GM19240 (cell line): Measurements from ENCODE around the gene TRAF3IP1.
A peak's percentile ranks its signal among the peaks of the same experiment; 100 is the strongest.
"Not testable (repeated sequence)": the region's sequence is repeated elsewhere in the genome, so short reads cannot be mapped to it uniquely, and the experiment has no call there.

ENCODE experiments used
- DNase-seq: peaks from one replicate; pipeline ENCODE4 v3.0.0; 2011; ENCODE audit warnings: low spot score; ENCODE audit not compliant: insufficient read length

TRAF3IP1 gene, protein sequence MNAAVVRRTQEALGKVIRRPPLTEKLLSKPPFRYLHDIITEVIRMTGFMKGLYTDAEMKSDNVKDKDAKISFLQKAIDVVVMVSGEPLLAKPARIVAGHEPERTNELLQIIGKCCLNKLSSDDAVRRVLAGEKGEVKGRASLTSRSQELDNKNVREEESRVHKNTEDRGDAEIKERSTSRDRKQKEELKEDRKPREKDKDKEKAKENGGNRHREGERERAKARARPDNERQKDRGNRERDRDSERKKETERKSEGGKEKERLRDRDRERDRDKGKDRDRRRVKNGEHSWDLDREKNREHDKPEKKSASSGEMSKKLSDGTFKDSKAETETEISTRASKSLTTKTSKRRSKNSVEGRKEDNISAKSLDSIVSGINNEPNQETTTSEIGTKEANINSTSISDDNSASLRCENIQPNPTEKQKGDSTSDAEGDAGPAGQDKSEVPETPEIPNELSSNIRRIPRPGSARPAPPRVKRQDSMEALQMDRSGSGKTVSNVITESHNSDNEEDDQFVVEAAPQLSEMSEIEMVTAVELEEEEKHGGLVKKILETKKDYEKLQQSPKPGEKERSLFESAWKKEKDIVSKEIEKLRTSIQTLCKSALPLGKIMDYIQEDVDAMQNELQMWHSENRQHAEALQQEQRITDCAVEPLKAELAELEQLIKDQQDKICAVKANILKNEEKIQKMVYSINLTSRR

GRCh38 chr2:238320246-238320647 lies at the start of gene TRAF3IP1:
TSS of gene TRAF3IP1 (plus strand) at chr2:238320518. CDS start at chr2:238320663, 145 bp downstream.
- DNase-seq: peak; percentile 96

DNA sequence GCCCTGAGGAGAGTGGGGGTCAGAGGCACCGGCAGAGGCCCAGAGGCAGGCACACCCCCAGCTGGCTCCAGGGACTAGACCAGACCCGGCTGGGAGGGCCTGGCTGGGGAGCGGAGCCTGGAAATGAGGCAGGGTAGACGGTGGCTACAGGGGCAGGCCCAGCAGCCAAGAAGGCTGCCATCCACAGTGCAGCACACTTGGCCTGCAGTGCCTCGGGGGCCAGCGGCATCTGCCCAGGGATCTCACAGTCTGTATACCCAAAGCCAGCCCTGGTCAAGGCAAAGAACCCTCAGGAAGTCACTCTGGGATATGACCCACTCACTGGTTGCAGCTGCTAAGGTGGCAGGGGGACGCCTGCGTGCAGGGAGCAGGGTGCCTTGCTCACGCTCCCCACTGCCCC lies 49.7 kb upstream of the TRAF3IP1 start:
- DNase-seq: no peak

DNA sequence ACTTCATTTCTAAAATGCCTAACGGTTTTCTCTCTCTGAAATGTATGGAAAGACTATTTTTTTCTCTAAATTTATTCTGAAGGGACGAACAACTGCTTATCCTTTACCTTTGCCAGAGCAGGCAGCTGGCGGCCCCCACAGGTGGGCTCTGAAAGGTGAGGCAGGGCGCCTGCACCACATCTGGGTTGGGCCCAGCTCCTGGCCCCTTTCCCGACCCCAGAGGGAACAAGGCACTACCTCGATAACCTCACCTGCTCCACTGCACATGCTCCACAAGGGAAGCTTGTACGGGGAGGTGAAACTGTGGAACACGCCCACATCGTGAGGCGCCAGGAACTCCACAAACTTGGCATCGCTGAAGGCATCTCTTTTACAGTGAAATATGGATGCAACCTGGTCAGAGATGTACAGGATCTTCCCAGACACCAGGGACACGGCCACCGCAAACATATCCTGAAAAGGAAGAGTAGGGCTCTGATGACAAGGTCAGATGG lies 49.2 kb upstream of the TRAF3IP1 start:
- no peak for DNase-seq

DNA sequence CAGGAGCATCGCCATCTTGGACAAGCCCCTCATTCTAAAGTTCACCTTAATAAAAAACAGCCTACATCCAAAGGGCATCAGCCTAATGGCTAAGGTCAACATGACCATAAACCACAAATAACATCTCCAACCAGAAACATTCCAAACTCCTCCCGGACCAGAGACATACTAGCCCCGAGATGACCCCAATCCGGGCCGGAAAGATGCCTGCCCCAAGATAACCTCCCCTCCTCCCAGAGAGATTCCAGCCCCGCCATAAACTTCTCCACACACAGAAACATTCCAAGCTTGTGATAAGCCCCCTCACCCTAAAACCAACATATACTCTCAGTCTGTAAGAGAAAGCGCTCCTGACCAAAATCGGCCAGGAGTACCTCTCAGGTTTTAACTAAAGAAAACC lies 48.6 kb upstream of the TRAF3IP1 start:
- not testable (repeated sequence) for DNase-seq

- no peak for DNase-seq
Observed at GRCh38 chr2:238272156-238272555, 48.2 kb upstream of the TRAF3IP1 start.

DNA sequence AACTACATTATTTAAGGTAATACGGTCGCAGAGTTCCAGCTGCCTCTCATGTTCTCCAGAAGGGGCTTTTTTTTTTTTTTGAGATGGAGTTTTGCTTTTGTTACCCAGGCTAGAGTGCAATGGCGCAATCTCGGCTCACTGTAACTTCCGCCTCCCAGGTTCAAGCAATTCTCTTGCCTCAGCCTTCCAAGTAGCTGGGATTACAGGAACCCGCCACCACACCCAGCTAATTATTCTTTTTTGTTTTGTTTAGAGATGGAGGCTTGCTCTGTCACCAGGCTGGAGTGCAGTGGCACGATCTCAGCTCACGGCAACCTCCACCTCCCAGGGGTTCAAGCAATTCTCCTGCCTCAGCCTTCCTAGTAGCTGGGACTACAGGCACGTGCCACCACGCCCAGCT lies 46.9 kb upstream of the TRAF3IP1 start:
- not testable (repeated sequence) for DNase-seq

DNA sequence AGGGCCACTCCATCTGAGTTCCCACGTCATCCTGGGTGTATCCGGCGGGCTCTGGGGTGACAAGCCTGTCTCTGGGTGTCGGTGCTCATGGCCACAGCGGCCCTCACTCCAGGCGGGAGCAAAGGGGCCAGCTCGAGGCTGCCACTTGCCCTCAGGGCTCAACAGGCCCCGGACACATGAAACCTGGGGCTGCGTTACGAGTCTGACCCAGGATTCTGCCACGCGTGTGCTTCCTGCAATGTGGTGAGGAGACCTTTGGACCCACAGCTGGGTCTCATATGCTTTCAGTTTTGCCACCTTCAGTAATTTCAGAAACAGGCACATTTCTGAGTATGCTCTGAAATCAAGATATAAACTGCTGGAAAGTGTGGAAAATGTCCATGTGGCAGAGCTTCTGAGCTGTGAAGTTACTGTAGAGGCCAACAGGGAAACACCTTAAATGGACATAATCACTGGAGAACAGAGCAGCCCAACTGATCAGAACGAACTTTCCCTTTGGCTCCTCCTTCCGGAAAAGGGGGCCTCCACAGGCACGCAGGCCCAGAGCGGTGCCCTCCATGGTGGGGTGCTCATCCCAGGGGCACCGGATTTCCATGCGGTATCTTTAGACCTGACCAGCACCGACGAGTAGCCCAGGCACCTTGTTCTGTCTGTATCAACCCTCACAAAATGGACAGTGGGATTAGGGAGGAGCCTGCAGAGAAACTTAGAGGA lies 46.0 kb upstream of the TRAF3IP1 start:
- DNase-seq: no peak

DNA sequence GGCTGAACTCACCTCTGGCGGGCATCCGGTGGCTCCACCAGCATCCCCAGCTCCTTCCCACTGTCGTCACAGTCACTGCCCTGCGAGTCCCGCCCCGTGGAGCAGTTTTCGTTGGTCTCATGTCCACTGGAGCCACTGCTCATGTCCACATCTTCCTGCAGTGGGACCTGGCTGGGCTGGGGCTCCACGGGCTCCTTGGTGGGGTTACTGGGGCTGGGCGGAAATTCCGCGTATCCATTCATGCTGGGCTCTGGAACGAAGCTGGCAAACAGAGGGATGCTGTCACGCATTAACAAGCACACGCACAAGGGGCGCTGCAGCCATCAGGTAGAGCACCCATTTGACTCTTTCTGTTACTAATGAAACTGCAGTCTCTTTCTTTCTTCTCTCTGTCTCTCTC lies 42.6 kb upstream of the TRAF3IP1 start:
- no peak for DNase-seq

- no peak for DNase-seq
Observed at GRCh38 chr2:238278626-238279323, 41.5 kb upstream of the TRAF3IP1 start.

- DNase-seq: no peak
Observed at GRCh38 chr2:238279324-238279682, 41.0 kb upstream of the TRAF3IP1 start.

GRCh38 chr2:238280083-238280825 lies 40.1 kb upstream of the TRAF3IP1 start:
- no peak for DNase-seq

- DNase-seq: no peak
Observed at GRCh38 chr2:238281826-238282480, 38.4 kb upstream of the TRAF3IP1 start.

- DNase-seq: no peak
Observed at GRCh38 chr2:238282861-238283738, 37.2 kb upstream of the TRAF3IP1 start.

DNA sequence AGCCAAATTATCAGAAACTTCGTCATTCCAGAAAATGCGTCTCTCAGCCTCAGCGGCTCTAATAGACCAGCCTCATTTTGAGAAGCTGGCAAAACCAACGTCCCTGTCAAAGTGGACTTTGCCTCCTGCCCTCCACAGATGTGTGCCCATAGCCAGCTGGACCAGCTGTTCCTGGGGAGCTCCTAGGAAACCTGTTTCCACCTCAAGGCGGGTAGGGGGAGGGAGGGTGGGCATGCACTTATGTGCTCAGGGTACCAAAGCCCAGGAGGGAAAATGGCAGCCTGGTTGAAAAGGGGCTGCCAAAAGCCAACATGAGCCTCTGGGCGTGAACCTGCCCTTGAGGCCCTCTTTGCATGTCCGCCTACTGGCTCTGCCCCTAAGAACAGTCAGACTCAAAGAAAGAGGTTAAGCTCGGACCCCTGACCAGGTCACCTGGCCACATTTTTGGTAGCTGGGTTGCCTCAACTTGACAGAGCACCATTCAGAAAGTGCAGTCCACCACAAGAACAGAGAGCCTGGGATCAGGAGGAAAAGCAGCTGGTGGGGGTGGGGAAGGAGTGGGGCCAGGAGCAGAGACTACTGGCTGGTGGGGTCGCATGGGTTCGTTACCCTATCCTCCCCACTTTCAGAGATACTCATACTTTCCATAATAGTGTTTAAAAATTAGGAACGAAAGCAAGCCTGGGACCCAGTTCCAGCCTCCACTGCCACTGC lies 35.4 kb upstream of the TRAF3IP1 start:
- no peak for DNase-seq

DNA sequence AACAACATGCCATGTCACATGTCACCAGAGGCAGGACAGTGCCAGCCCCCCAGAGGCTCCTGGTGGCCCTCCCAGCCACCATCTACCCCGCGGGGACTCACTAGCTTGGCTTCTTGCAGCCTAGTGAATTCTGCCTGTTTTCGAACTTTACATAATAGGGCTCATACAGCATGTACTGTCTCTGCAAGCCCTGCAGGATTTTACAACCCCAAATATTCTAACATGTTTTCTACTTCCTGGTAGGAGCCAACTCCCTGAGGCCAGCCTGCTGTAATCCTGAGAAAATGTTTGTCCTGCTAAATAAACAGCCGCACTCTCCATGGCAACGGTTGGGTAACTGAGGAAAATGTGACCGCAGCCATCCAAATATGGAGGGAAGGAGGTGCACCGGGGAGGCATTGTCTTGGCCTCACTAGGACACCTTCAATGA lies 34.6 kb upstream of the TRAF3IP1 start:
- no peak for DNase-seq

DNA sequence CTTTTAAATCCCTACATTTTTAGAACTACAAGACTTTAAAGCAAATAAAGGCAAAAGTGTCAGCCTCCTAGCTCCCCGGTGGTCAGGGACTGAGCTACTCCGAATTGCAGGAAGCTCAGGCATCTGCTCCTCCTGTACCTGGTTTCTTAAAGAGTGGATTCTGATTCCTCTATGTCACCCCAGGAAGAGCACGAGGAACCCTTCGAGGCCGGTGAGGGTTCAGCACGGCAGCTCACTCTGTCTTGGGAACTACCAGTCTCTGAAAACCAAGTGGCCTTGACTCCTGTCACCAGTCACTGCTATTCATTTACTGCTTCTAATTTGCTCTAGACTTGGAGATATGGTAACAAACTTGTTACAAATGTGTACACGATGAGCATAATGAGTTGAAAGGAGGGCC lies 34.2 kb upstream of the TRAF3IP1 start:
- no peak for DNase-seq

DNA sequence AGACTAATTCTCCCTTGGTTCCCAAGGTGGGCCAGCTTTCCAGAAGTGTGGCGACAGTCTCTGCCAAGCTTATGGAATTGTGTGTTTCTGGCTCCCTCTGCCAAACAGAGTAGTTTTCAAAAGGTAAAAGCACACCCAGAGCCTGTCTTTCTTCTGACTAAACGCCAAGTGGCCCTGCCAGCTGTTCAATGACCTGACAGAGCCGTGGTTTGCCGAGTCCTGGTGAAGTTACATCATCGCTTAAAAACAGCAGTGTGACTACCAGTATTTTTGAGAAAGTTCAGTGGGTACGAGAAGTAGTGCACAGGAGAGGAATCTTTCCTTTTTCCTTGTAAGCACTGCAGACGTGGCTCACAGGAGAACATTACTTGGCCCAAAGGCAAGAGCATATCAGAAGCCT lies 33.8 kb upstream of the TRAF3IP1 start:
- DNase-seq: no peak

DNA sequence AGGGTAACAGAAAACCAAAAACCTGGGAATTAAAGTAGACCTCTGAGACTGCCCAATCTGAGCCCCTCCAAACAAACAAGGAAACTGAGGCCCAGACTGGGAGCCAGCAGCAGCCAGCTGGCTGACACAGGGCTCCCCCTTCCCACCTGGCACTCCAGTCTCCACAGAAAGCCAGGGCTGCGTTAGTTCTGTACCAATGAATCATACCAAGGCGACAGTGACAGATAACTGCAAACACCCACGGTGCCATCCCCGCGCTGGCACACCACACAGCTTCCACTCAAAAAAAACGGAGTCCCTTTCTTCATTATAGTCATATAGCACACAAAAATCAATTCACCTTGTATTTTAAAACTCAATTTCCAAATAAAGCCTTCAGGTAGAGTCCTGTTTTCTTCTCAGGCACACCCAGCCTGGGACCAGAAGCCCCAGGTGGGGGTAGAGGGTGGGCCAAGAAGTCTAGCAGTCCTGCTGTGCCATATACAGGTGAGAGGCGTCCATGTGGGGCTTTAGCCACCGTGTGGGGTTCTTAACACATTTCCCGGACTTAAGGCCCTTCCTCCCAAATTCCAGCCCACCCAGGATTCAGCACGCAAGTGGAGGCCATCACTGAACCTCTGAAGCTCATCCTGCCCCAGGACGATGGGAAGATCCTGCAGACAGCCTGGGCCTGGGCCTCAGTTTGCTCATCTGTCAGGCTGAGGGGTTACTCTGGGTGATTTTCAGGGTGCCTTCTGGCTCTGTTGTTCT lies 33.2 kb upstream of the TRAF3IP1 start:
- DNase-seq: no peak
